Measurements from ENCODE around the gene MYO1C.

GRCh38 chr17:1470071-1470754, 22.3 kb downstream of the MYO1C start:
- no peak for TF ChIP-seq CTCF (IDR thresholded peaks at IDR 0.05)
- TF ChIP-seq REST (IDR thresholded peaks at IDR 0.05; ENCODE audit: insufficient read depth in 1 of 2, low read depth in 2 of 2, low read length in 1 of 2): no peak
